GM18870 (cell line): Measurements from ENCODE around the gene TNRC6C.
"Not testable (repeated sequence)": the region's sequence is repeated elsewhere in the genome, so short reads cannot be mapped to it uniquely, and the experiment has no call there.

Experiments
- ATAC-seq: cut with Tn5 transposase; IDR thresholded peaks from one replicate; pipeline ENCODE4 v1.9.1; 2021; ENCODE audit warnings: moderate library complexity; ENCODE audit not compliant: unreplicated experiment

TNRC6C gene

GRCh38 chr17:78133971-78134898 is 175.7 kb downstream of the TNRC6C start:
- no peak for ATAC-seq

- ATAC-seq, result no peak
Observed at GRCh38 chr17:78134899-78135385, 176.4 kb downstream of the TNRC6C start.

- ATAC-seq, result no peak
Observed at GRCh38 chr17:78135858-78136500, 177.5 kb downstream of the TNRC6C start.

GRCh38 chr17:78137392-78138203 is 179.1 kb downstream of the TNRC6C start:
- no peak for ATAC-seq

GRCh38 chr17:78138204-78139060 is 179.9 kb downstream of the TNRC6C start:
- ATAC-seq, result no peak

GRCh38 chr17:78139861-78140168 is 181.3 kb downstream of the TNRC6C start:
- ATAC-seq, result not testable (repeated sequence)

- ATAC-seq, result peak; percentile 58
Observed at GRCh38 chr17:78140169-78141051, 181.9 kb downstream of the TNRC6C start.

GRCh38 chr17:78141437-78142118 is 183.1 kb downstream of the TNRC6C start:
- ATAC-seq, result no peak

GRCh38 chr17:78142119-78142861 is 183.8 kb downstream of the TNRC6C start:
- no peak for ATAC-seq

GRCh38 chr17:78143214-78144146 is 185.0 kb downstream of the TNRC6C start:
- no peak for ATAC-seq

GRCh38 chr17:78144147-78144719 is 185.7 kb downstream of the TNRC6C start:
- ATAC-seq, result no peak

GRCh38 chr17:78144736-78145641 is 186.5 kb downstream of the TNRC6C start:
- no peak for ATAC-seq

- no peak for ATAC-seq
Observed at GRCh38 chr17:78146471-78146869, 188.0 kb downstream of the TNRC6C start.

GRCh38 chr17:78146881-78147280 is 188.4 kb downstream of the TNRC6C start:
- ATAC-seq, result no peak

GRCh38 chr17:78147315-78147998 is 189.0 kb downstream of the TNRC6C start:
- ATAC-seq, result no peak
